WERI-Rb-1 (cell line): ENCODE results near the gene CEP57.

Experiments
- DNase-seq: peaks from one replicate; pipeline ENCODE4 v3.0.0-alpha.2; 2020
- H3K27ac ChIP-seq: fragments of 250-450 bp; sonication (Bioruptor Pico); 2 replicates; pipeline ENCODE4 v1.5.1; 2020; ENCODE audit warnings: mild to moderate bottlenecking, moderate library complexity
- H3K27me3 ChIP-seq: fragments of 250-450 bp; sonication (Bioruptor Pico); 2 replicates; pipeline ENCODE4 v1.5.1; 2021; ENCODE audit warnings: mild to moderate bottlenecking, low read depth, moderate library complexity; ENCODE audit not compliant: insufficient read depth, severe bottlenecking
- H3K36me3 ChIP-seq: fragments of 250-450 bp; sonication (Bioruptor Pico); 2 replicates; pipeline ENCODE4 v1.5.1; 2020; ENCODE audit warnings: mild to moderate bottlenecking, moderate library complexity
- H3K4me3 ChIP-seq: 2 replicates; pipeline ENCODE4 v1.5.1; 2011; ENCODE audit warnings: low read depth, mild to moderate bottlenecking, control low read depth, low read length
- H3K9me3 ChIP-seq: fragments of 250-450 bp; sonication (Bioruptor Pico); 2 replicates; pipeline ENCODE4 v1.5.1; 2021; ENCODE audit warnings: mild to moderate bottlenecking, moderate library complexity; ENCODE audit not compliant: severe bottlenecking
- CTCF ChIP-seq: IDR thresholded peaks from 2 replicates; pipeline ENCODE4 v1.5.1; 2011; ENCODE audit warnings: low read depth, mild to moderate bottlenecking, control low read depth, inconsistent platforms, low read length

CEP57 gene

GRCh38 chr11:95790123-95790932 lies at the start of gene CEP57:
Gene CEP57, plus strand, starts transcription at chr11:95790498. Its CDS starts 201 bp downstream, at chr11:95790699.
- Histone ChIP-seq H3K36me3 (peaks cover 34% of the 10 kb centered on the region), H3K4me3 (peak within 1 kb of the TSS; percentile 71), H3K9me3 (no peaks in the 10 kb centered on the region), H3K27ac (peak within 1 kb of the TSS; percentile 98), H3K27me3 (no peaks in the 10 kb centered on the region)
- peak; percentile 96 for DNase-seq
- no peak for TF ChIP-seq CTCF

- Histone ChIP-seq H3K27me3 (no peaks in the 10 kb centered on the region), H3K9me3 (no peaks in the 10 kb centered on the region)
- TF ChIP-seq CTCF, result no peak
Measured at GRCh38 chr11:95750101-95750500, 40.2 kb upstream of the CEP57 start.

GRCh38 chr11:95751515-95751914 lies 38.8 kb upstream of the CEP57 start:
- no peak overlapping the region for H3K4me3 ChIP-seq
- TF ChIP-seq CTCF, result no peak
- no peak overlapping the region for H3K27ac ChIP-seq
- H3K9me3 ChIP-seq, result no peaks in the 10 kb centered on the region
- no peak for DNase-seq
- H3K36me3 ChIP-seq, result no peaks in the 10 kb centered on the region
- H3K27me3 ChIP-seq, result no peaks in the 10 kb centered on the region

More at GRCh38 chr11:95750101-95750500, 40.2 kb upstream of the CEP57 start:
- no peak overlapping the region for H3K4me3 ChIP-seq
- H3K27ac ChIP-seq, result no peak overlapping the region
- DNase-seq, result no peak
- no peaks in the 10 kb centered on the region for H3K36me3 ChIP-seq

- H3K27ac ChIP-seq, result no peak overlapping the region
- DNase-seq, result no peak
- H3K36me3 ChIP-seq, result no peaks in the 10 kb centered on the region
- no peak overlapping the region for H3K4me3 ChIP-seq
- H3K27me3 ChIP-seq, result no peaks in the 10 kb centered on the region
- no peak for TF ChIP-seq CTCF
- no peaks in the 10 kb centered on the region for H3K9me3 ChIP-seq
Measured at GRCh38 chr11:95760941-95761340, 29.4 kb upstream of the CEP57 start.

- Histone ChIP-seq H3K27me3 (no peaks in the 10 kb centered on the region), H3K27ac (no peak overlapping the region), H3K9me3 (no peaks in the 10 kb centered on the region), H3K36me3 (no peaks in the 10 kb centered on the region), H3K4me3 (no peak overlapping the region)
- no peak for TF ChIP-seq CTCF
- DNase-seq, result no peak
Measured at GRCh38 chr11:95762534-95762933, 27.8 kb upstream of the CEP57 start.
